Naive thymus-derived CD4-positive, alpha-beta T cell (primary cell): ENCODE measurements around the gene STAT1. TPM values are rescaled to one million over a fixed set of nuclear protein-coding genes. Genes with fewer than 3 reads are reported as not detected.

Experiments used
- ATAC-seq: fragments of 150-1000 bp; cut with Tn5 transposase; 2 replicates; pipeline ENCODE4 v1.10.0; 2021; ENCODE audit warnings: mild to moderate bottlenecking, moderate library complexity
- CTCF ChIA-PET: fragments of 350-600 bp; sonication (Branson Sonifier 250); formaldehyde crosslinking; loops from one replicate; lab custom pipeline; 2021; ENCODE audit warnings: antibody characterized with exemption; lab: Charles Lee
- POLR2A ChIA-PET: fragments of 350-600 bp; sonication (Branson Sonifier 250); formaldehyde crosslinking; loops from one replicate; lab custom pipeline; 2021; ENCODE audit warnings: antibody characterized with exemption, inconsistent platforms; lab: Charles Lee
- DNase-seq, 9 donors: peaks; one replicate each; pipeline versions ENCODE4 v3.0.0 to v3.0.0-alpha.2; 2020 to 2022; ENCODE audit warnings: mixed read lengths in 1 of 9
- H3K27ac ChIP-seq: one replicate; pipeline ENCODE4 v1.7.0; 2013; ENCODE audit warnings: mild to moderate bottlenecking, low read depth, low read length, moderate library complexity
- H3K27me3 ChIP-seq, 2 donors: one replicate each; pipeline ENCODE4 v1.7.0; 2013; ENCODE audit warnings: low read length in 2 of 2, mild to moderate bottlenecking in 2 of 2, moderate library complexity in 2 of 2; ENCODE audit not compliant: control insufficient read depth in 2 of 2, insufficient read depth in 2 of 2
- H3K36me3 ChIP-seq, 3 experiments: 1 replicate in 2 of 3; 2 replicates in 1 of 3; pipeline ENCODE4 v1.7.0; 2013; ENCODE audit warnings: low read length in 3 of 3, mild to moderate bottlenecking in 3 of 3, moderate library complexity in 1 of 3; ENCODE audit not compliant: insufficient read depth in 3 of 3, control insufficient read depth in 2 of 3
- H3K4me1 ChIP-seq, 2 donors: one replicate each; pipeline ENCODE4 v1.7.0; 2013; ENCODE audit warnings: low read length in 2 of 2, mild to moderate bottlenecking in 2 of 2, moderate library complexity in 1 of 2; ENCODE audit not compliant: control insufficient read depth in 2 of 2, insufficient read depth in 2 of 2
- H3K4me3 ChIP-seq: 2 replicates; pipeline ENCODE4 v1.7.0; 2013; ENCODE audit warnings: mild to moderate bottlenecking, low read length
- H3K9me3 ChIP-seq, 3 experiments: 1 replicate in 2 of 3; 2 replicates in 1 of 3; pipeline ENCODE4 v1.7.0; 2013; ENCODE audit warnings: low read length in 3 of 3; ENCODE audit not compliant: control insufficient read depth in 2 of 3
- H3K27ac Mint-ChIP-seq, 9 donors: one replicate each; pipeline ENCODE4 v1.8.0; 2020 to 2022; ENCODE audit warnings: mixed read lengths in 9 of 9, mild to moderate bottlenecking in 8 of 9, moderate library complexity in 5 of 9, inconsistent platforms in 2 of 9
- H3K27me3 Mint-ChIP-seq, 5 donors: one replicate each; pipeline ENCODE4 v1.8.0; 2021 to 2022; ENCODE audit warnings: mixed read lengths in 5 of 5, mild to moderate bottlenecking in 1 of 5
- H3K36me3 Mint-ChIP-seq, 5 donors: one replicate each; pipeline ENCODE4 v1.8.0; 2020 to 2022; ENCODE audit warnings: mixed read lengths in 5 of 5, mild to moderate bottlenecking in 3 of 5, inconsistent platforms in 1 of 5
- H3K4me1 Mint-ChIP-seq, 7 donors: one replicate each; pipeline ENCODE4 v1.8.0; 2020 to 2022; ENCODE audit warnings: mixed read lengths in 7 of 7, mild to moderate bottlenecking in 3 of 7, inconsistent platforms in 1 of 7
- H3K4me3 Mint-ChIP-seq, 10 donors: one replicate each; pipeline ENCODE4 v1.8.0; 2020 to 2022; ENCODE audit warnings: mild to moderate bottlenecking in 10 of 10, mixed read lengths in 10 of 10, moderate library complexity in 6 of 10, inconsistent platforms in 2 of 10
- H3K9me3 Mint-ChIP-seq, 11 donors: one replicate each; pipeline ENCODE4 v1.8.0; 2020 to 2022; ENCODE audit warnings: mixed read lengths in 11 of 11, mild to moderate bottlenecking in 4 of 11, inconsistent platforms in 1 of 11, moderate library complexity in 1 of 11
- intact Hi-C, 2 donors: fragments of 100-400 bp; cut with micrococcal nuclease; formaldehyde crosslinking; loops; one replicate each; pipeline ENCODE4 v1.15.1; 2023
- polyA plus RNA-seq, 2 donors: library from polyadenylated mRNA; unstranded; fragments of 300-500 nt; fragmentation: Illumina TruSeq; gene quantifications; one replicate each; pipeline ENCODE4 v1.2.3, GENCODE V29; 2021
- total RNA-seq, 6 experiments: library from RNA in 5 of 6; stranded (reverse) in 5 of 6; gene quantifications; 1 replicate in 5 of 6; 2 replicates in 1 of 6; pipeline ENCODE4 v1.2.3 and lab custom pipeline; 2021 to 2026

STAT1 gene
- total and polyA plus RNA-seq, 7 experiments from 2014 or later, result 74.1 to 1,177 (median 92.2) TPM

GRCh38 chr2:191053256-191053655 is 39.3 kb upstream of the STAT1 start:
- DNase-seq, result no peak

DNA sequence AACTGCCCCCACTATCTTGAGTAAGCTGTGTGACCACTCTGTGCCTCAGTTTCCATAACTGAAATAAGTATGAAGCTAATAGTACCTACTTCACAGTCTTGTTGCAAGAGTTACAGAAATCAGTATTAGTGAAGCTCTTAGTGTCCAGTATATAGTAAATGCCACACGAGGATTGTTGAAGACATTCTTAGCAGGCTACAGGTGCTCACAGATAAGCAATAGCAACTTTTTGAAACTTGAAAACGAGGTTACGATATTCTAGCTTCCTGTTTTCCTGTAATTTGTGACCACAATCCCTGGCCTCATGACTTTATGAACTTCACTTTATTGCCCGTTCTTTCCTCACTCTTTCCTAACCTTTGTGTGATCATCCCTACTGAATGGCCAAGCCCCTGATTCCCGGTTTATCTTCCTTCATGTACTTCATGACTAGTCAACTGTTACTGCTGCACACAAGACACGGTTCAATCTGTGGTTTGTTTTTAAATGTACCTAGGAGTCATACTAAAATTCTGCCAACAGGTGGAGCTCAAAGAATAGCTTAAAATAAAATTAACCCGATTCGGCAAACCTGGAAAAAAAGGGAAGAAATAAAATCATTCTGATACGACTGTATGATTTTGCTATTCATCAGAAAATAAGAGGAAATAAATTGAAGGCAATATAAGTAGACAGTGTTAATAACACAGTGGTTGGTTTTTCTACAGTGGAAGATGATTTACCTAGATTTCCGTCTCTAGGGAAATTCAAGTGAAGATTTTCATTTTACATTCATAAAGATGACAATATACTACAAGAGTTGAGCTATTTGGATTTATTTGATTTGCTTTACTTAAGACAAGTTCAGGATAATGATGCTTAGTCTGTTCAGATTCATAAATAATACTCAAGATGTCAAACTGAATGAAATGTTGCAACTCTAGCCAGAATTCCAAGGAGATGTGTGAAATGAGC is 38.1 kb upstream of the STAT1 start:
- intact Hi-C loops, result loop anchor here (1.0 to 10.0 kb wide), 11 partner anchors 9 to 1110 kb away; partner anchors contain the start of gene MYO1B (in 1 of the 2)

More at GRCh38 chr2:191053256-191053655, 39.3 kb upstream of the STAT1 start:
- no peak overlapping the region for H3K4me3 ChIP-seq
- H3K36me3 ChIP-seq, result peaks cover 0 to 3% (median 0%) of the 10 kb centered on the region in 3 experiments
- no peaks in the 10 kb centered on the region for H3K9me3 Mint-ChIP-seq
- no peak for ATAC-seq
- no peaks in the 10 kb centered on the region for H3K27me3 ChIP-seq
- H3K27me3 Mint-ChIP-seq, result no peaks in the 10 kb centered on the region
- H3K4me1 ChIP-seq, result peaks cover 32 to 34% of the 10 kb centered on the region in 2 donors
- no peak overlapping the region for H3K4me3 Mint-ChIP-seq
- peaks cover 0 to 25% (median 0%) of the 10 kb centered on the region in 5 donors for H3K36me3 Mint-ChIP-seq
- POLR2A ChIA-PET, result interaction anchor here (0.8 to 6.9 kb wide), 6 partner anchors 8 to 117 kb away, joined by 3 to 92 read pairs (median 10); partner anchors contain the start of gene STAT4
- peak overlapping the region in 5 of 9 donors; percentile 3 to 86 (median 65) for H3K27ac Mint-ChIP-seq
- intact Hi-C loops, result loop anchor here (5.0 to 10.0 kb wide), 5 partner anchors 194 to 1109 kb away; partner anchors contain the start of gene MYO1B (in 1 of the 2)
- peaks cover 12 to 32% (median 23%) of the 10 kb centered on the region in 7 donors for H3K4me1 Mint-ChIP-seq
- CTCF ChIA-PET, result interaction anchor here (0.8 to 10.8 kb wide), 17 partner anchors 8 to 501 kb away, joined by 3 to 488 read pairs (median 5); partner anchors contain the start of gene STAT4
- H3K27ac ChIP-seq, result no peak overlapping the region
- H3K9me3 ChIP-seq, result no peaks in the 10 kb centered on the region

DNA sequence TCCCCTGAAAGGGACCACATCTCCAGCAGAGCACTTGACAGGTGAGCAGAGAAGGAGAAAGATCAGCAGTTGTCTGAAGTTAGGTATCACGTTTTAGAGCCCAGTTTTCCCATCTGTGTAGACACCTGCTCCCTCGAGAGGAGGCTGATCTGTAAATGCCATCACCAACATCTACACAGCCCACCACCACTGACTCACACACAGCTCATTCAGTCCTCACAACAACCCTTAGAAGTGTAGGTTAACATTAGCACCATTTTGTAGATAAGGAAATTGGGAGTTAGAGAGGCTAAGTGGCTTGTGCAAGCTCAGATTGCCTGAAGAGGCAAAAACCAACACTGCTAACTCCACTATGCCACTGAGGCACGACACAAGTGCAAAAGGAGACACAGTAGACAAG is 37.2 kb upstream of the STAT1 start:
- Histone ChIP-seq H3K4me1 (peaks cover 17 to 21% of the 10 kb centered on the region in 2 donors), H3K4me3 (no peak overlapping the region), H3K27me3 (no peaks in the 10 kb centered on the region), H3K27ac (no peak overlapping the region), H3K36me3 (peaks cover 0 to 3% (median 0%) of the 10 kb centered on the region in 3 experiments), H3K9me3 (no peaks in the 10 kb centered on the region)
- CTCF ChIA-PET, result interaction anchor here (1.0 to 10.8 kb wide), 12 partner anchors 10 to 143 kb away, joined by 3 to 488 read pairs (median 6); partner anchors contain the start of gene STAT4
- POLR2A ChIA-PET, result interaction anchor here (1.9 to 6.9 kb wide), 5 partner anchors 9 to 108 kb away, joined by 6 to 92 read pairs (median 17); partner anchors contain the start of gene STAT4
- no peak for ATAC-seq
- Mint-ChIP-seq H3K27ac (no peak overlapping the region), H3K27me3 (no peaks in the 10 kb centered on the region), H3K36me3 (peaks cover 0 to 32% (median 4%) of the 10 kb centered on the region in 5 donors), H3K4me1 (peaks cover 2 to 20% (median 14%) of the 10 kb centered on the region in 7 donors), H3K9me3 (no peaks in the 10 kb centered on the region), H3K4me3 (no peak overlapping the region)
- intact Hi-C loops, result loop anchor here (5.0 to 10.0 kb wide), 5 partner anchors 196 to 1111 kb away; partner anchors contain the start of gene MYO1B (in 1 of the 2)
- no peak for DNase-seq

More for the DNA sequence above, 38.1 kb upstream of the STAT1 start:
- peaks cover 26 to 30% of the 10 kb centered on the region in 2 donors for H3K4me1 ChIP-seq
- ChIA-PET CTCF (interaction anchor here (0.6 to 10.8 kb wide), 34 partner anchors 9 to 503 kb away, joined by 3 to 488 read pairs (median 4); partner anchors contain the start of gene STAT4), POLR2A (interaction anchor here (0.6 to 6.9 kb wide), 11 partner anchors 10 to 586 kb away, joined by 3 to 92 read pairs (median 6); partner anchors contain the start of gene STAT4)
- peak overlapping the region in 1 of 9 donors; percentile 80 for H3K27ac Mint-ChIP-seq
- no peaks in the 10 kb centered on the region for H3K9me3 ChIP-seq
- peaks cover 8 to 29% (median 22%) of the 10 kb centered on the region in 7 donors for H3K4me1 Mint-ChIP-seq
- DNase-seq (peak in 7 of 9 donors; percentile 28 to 66 (median 62)), ATAC-seq (peak; percentile 84)
- no peaks in the 10 kb centered on the region for H3K9me3 Mint-ChIP-seq
- peak overlapping the region; percentile 29 for H3K27ac ChIP-seq
- H3K36me3 Mint-ChIP-seq, result peaks cover 0 to 27% (median 3%) of the 10 kb centered on the region in 5 donors
- H3K4me3 Mint-ChIP-seq, result no peak overlapping the region
- H3K27me3 ChIP-seq, result no peaks in the 10 kb centered on the region
- H3K36me3 ChIP-seq, result peaks cover 0 to 3% (median 0%) of the 10 kb centered on the region in 3 experiments
- H3K4me3 ChIP-seq, result no peak overlapping the region
- H3K27me3 Mint-ChIP-seq, result no peaks in the 10 kb centered on the region

- intact Hi-C loops, result loop anchor here (5.0 to 10.0 kb wide), 5 partner anchors 197 to 1112 kb away; partner anchors contain the start of gene MYO1B (in 1 of the 2)
- CTCF ChIA-PET, result interaction anchor here (0.8 to 10.8 kb wide), 7 partner anchors 11 to 516 kb away, joined by 3 to 488 read pairs (median 4); partner anchors contain the start of gene STAT4
- H3K27ac Mint-ChIP-seq, result peak overlapping the region in 2 of 9 donors; percentile 29 to 50
Measured at GRCh38 chr2:191050640-191050987, 36.6 kb upstream of the STAT1 start.

DNA sequence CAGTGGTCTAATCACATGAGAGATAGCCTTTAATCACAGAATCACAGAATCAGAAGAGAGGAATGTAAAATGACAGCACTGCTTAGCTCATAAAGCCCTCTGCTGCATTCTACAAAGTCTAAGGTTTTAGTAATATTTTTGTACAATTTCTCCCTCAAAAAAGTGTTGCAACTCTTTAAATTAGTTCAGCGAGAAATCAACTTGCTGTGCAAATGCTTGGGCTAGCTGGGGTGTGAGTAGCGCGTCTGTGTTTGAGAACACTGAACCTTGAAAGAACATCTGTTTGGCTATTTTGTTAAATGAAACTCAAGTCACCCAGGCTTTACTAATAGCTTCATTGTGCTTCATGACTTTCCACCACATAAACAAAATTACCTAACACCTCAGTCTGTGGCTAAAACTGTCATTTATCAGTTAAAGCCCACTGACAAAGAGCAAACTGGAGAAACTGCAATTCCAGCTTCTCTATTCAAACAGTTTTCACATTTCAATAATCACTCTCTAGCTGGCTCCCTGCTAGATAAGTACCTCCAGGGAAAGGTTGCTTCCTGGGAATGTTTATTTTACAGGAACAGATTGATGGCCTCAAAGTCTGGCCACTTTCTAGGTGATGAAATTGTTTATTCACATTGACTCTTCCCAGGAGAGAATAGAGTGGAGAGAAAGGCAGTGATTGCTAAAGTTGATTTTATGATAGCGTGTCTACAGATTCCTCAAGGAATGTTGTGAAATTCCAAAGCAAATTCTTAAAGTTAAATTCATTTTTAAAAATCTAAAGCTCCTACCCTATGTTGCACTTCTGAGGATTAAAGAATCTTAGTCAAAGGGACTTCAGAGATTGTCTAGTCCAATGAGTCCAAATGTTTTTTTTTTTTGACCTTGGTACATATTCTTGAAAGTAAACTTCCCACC is 36.0 kb upstream of the STAT1 start:
- no peak overlapping the region for H3K27ac Mint-ChIP-seq
- Histone ChIP-seq H3K27me3 (no peaks in the 10 kb centered on the region), H3K9me3 (no peaks in the 10 kb centered on the region), H3K27ac (no peak overlapping the region), H3K36me3 (peaks cover 0 to 3% (median 0%) of the 10 kb centered on the region in 3 experiments), H3K4me3 (no peak overlapping the region), H3K4me1 (peaks cover 14 to 16% of the 10 kb centered on the region in 2 donors)
- no peaks in the 10 kb centered on the region for H3K27me3 Mint-ChIP-seq
- H3K4me3 Mint-ChIP-seq, result no peak overlapping the region
- peaks cover 0 to 40% (median 12%) of the 10 kb centered on the region in 5 donors for H3K36me3 Mint-ChIP-seq
- POLR2A ChIA-PET, result interaction anchor here (5.1 to 6.9 kb wide), 2 partner anchors 101 to 106 kb away, joined by 52 to 92 read pairs; partner anchors contain the start of gene STAT4
- H3K4me1 Mint-ChIP-seq, result peaks cover 0 to 12% (median 10%) of the 10 kb centered on the region in 7 donors
- CTCF ChIA-PET, result interaction anchor here (0.8 to 10.8 kb wide), 7 partner anchors 11 to 517 kb away, joined by 3 to 488 read pairs (median 4); partner anchors contain the start of gene STAT4
- no peak for DNase-seq
- peaks cover 0 to 2% (median 0%) of the 10 kb centered on the region in 11 donors for H3K9me3 Mint-ChIP-seq
- intact Hi-C loops, result loop anchor here (5.0 to 10.0 kb wide), 5 partner anchors 197 to 1112 kb away; partner anchors contain the start of gene MYO1B (in 1 of the 2)
- peak; percentile 33 for ATAC-seq

More at GRCh38 chr2:191050640-191050987, 36.6 kb upstream of the STAT1 start:
- Mint-ChIP-seq H3K27me3 (no peaks in the 10 kb centered on the region), H3K36me3 (peaks cover 0 to 34% (median 7%) of the 10 kb centered on the region in 5 donors), H3K4me1 (peaks cover 0 to 14% (median 10%) of the 10 kb centered on the region in 7 donors), H3K4me3 (peak overlapping the region in 1 of 10 donors; percentile 6), H3K9me3 (peaks cover 0 to 2% (median 0%) of the 10 kb centered on the region in 11 donors)
- ATAC-seq (no peak), DNase-seq (no peak)
- POLR2A ChIA-PET, result interaction anchor here (1.9 to 6.9 kb wide), 5 partner anchors 8 to 108 kb away, joined by 6 to 92 read pairs (median 17); partner anchors contain the start of gene STAT4
- Histone ChIP-seq H3K9me3 (no peaks in the 10 kb centered on the region), H3K4me1 (peaks cover 14 to 16% of the 10 kb centered on the region in 2 donors), H3K36me3 (peaks cover 0 to 3% (median 0%) of the 10 kb centered on the region in 3 experiments), H3K27me3 (no peaks in the 10 kb centered on the region), H3K4me3 (no peak overlapping the region), H3K27ac (no peak overlapping the region)
